IMR-90 (cell line): ENCODE data around the gene ANKRD13B. TPM values are rescaled to one million over a fixed set of nuclear protein-coding genes. Genes with fewer than 3 reads are reported as not detected.
A peak's percentile ranks its signal among the peaks of the same experiment; 100 is the strongest.

Experiments used
- ATAC-seq: fragments of 200-7000 bp; cut with Tn5 transposase; 2 replicates; pipeline ENCODE4 v1.9.1; 2020; ENCODE audit warnings: low read depth, mild to moderate bottlenecking, moderate library complexity
- BruUV-seq: library from RNA; stranded (reverse); fragments of 400-500 nt; replicated peaks from 2 replicates; lab custom pipeline; 2021; lab: Mats Ljungman, UMichigan
- CTCF ChIA-PET: fragments of 300-600 bp; formaldehyde crosslinking; extraction: SDS; loops from one replicate; lab custom pipeline; 2021; ENCODE audit warnings: antibody characterized with exemption; lab: Yijun Ruan, JAX
- POLR2A ChIA-PET: fragments of 300-600 bp; sonication (Branson Sonifier 250); formaldehyde crosslinking; loops from one replicate; lab custom pipeline; 2022; ENCODE audit warnings: antibody characterized with exemption; ENCODE audit not compliant: unreplicated experiment; lab: Charles Lee
- DNase-seq: peaks from one replicate; pipeline ENCODE4 v3.0.0; 2013
- H2AFZ ChIP-seq: replicated peaks from 2 replicates; pipeline ENCODE3; 2013; ENCODE audit warnings: low read length, mild to moderate bottlenecking; ENCODE audit not compliant: poor library complexity
- H2AK5ac ChIP-seq: 2 replicates; pipeline ENCODE4 v1.6.1; 2013; ENCODE audit warnings: low read depth, low read length, inconsistent platforms
- H2AK9ac ChIP-seq: replicated peaks from 2 replicates; pipeline ENCODE3; 2013; ENCODE audit warnings: mild to moderate bottlenecking, low read depth, low read length, moderate library complexity; ENCODE audit not compliant: poor library complexity
- H2BK120ac ChIP-seq: 2 replicates; pipeline ENCODE4 v1.6.1; 2013; ENCODE audit warnings: low read depth, low read length, inconsistent platforms
- H2BK15ac ChIP-seq: 3 replicates; pipeline ENCODE4 v1.6.1; 2013; ENCODE audit warnings: low read depth, low read length, inconsistent platforms
- H2BK20ac ChIP-seq: 2 replicates; pipeline ENCODE4 v1.6.1; 2013; ENCODE audit warnings: low read depth, mild to moderate bottlenecking, inconsistent platforms, low read length, moderate library complexity
- H2BK5ac ChIP-seq: 2 replicates; pipeline ENCODE4 v1.6.1; 2013; ENCODE audit warnings: mild to moderate bottlenecking, low read depth, low read length, inconsistent platforms; ENCODE audit not compliant: poor library complexity, severe bottlenecking
- H3K14ac ChIP-seq: replicated peaks from 2 replicates; pipeline ENCODE4 v1.6.1; 2013; ENCODE audit warnings: low read depth, low read length, inconsistent platforms
- H3K18ac ChIP-seq: 2 replicates; pipeline ENCODE4 v1.6.1; 2013; ENCODE audit warnings: low read depth, low read length, control low read depth
- H3K23ac ChIP-seq: 2 replicates; pipeline ENCODE4 v1.6.1; 2013; ENCODE audit warnings: low read depth, low read length, inconsistent platforms
- H3K27ac ChIP-seq: 2 replicates; pipeline ENCODE4 v1.5.1; 2013; ENCODE audit warnings: mild to moderate bottlenecking, control low read depth, low read length; ENCODE audit not compliant: insufficient read depth
- H3K27me3 ChIP-seq: 2 replicates; pipeline ENCODE4 v1.6.1; 2013; ENCODE audit warnings: low read length; ENCODE audit not compliant: control insufficient read depth, insufficient read depth
- H3K36me3 ChIP-seq: 2 replicates; pipeline ENCODE4 v1.6.1; 2013; ENCODE audit warnings: low read length, mixed read lengths; ENCODE audit not compliant: control insufficient read depth, insufficient read depth
- H3K4ac ChIP-seq: 2 replicates; pipeline ENCODE4 v1.6.1; 2013; ENCODE audit warnings: low read depth, low read length, inconsistent platforms
- H3K4me1 ChIP-seq: 2 replicates; pipeline ENCODE4 v1.6.1; 2013; ENCODE audit warnings: low read length, mixed read lengths; ENCODE audit not compliant: control insufficient read depth, insufficient read depth
- H3K4me2 ChIP-seq: 2 replicates; pipeline ENCODE4 v1.6.1; 2013; ENCODE audit warnings: low read depth, mild to moderate bottlenecking, control low read depth, low read length, moderate library complexity
- H3K4me3 ChIP-seq: 2 replicates; pipeline ENCODE4 v1.5.1; 2013; ENCODE audit warnings: low read depth, mild to moderate bottlenecking, control low read depth, low read length, moderate library complexity; ENCODE audit not compliant: insufficient read depth
- H3K56ac ChIP-seq: 2 replicates; pipeline ENCODE4 v1.6.1; 2013; ENCODE audit warnings: low read length, inconsistent platforms; ENCODE audit not compliant: insufficient read depth; ENCODE audit errors: extremely low read depth
- H3K79me1 ChIP-seq, 2 experiments: 2 replicates each; pipeline ENCODE4 v1.6.1; 2013; ENCODE audit warnings: low read length in 2 of 2, inconsistent platforms in 1 of 2, low read depth in 1 of 2
- H3K9ac ChIP-seq: 2 replicates; pipeline ENCODE4 v1.6.1; 2013; ENCODE audit warnings: low read depth, low read length, control low read depth
- H3K9me1 ChIP-seq: 2 replicates; pipeline ENCODE4 v1.6.1; 2013; ENCODE audit warnings: low read length, inconsistent platforms; ENCODE audit not compliant: insufficient read depth
- H3K9me3 ChIP-seq: 2 replicates; pipeline ENCODE4 v1.6.1; 2013; ENCODE audit warnings: low read length; ENCODE audit not compliant: control insufficient read depth, insufficient read depth
- H4K20me1 ChIP-seq: 2 replicates; pipeline ENCODE4 v1.6.1; 2013; ENCODE audit warnings: low read length, inconsistent platforms; ENCODE audit not compliant: insufficient read depth
- H4K5ac ChIP-seq: 2 replicates; pipeline ENCODE4 v1.6.1; 2013; ENCODE audit warnings: mild to moderate bottlenecking, low read depth, low read length, control low read depth
- H4K8ac ChIP-seq, 2 experiments: 2 replicates each; pipeline ENCODE4 v1.6.1; 2013; ENCODE audit warnings: low read depth in 2 of 2, low read length in 2 of 2, control low read depth in 1 of 2, inconsistent platforms in 1 of 2
- H4K91ac ChIP-seq: 2 replicates; pipeline ENCODE4 v1.6.1; 2013; ENCODE audit warnings: low read depth, low read length, inconsistent platforms; ENCODE audit not compliant: insufficient read depth
- BHLHE40 ChIP-seq: fragments of 150-350 bp; IDR thresholded peaks from 2 replicates; pipeline ENCODE4 v1.6.1; 2016; ENCODE audit warnings: mild to moderate bottlenecking, low read depth, low read length
- CHD1 ChIP-seq: IDR thresholded peaks from 2 replicates; pipeline ENCODE4 v1.6.1; 2012; ENCODE audit warnings: low read depth, low read length, improper control_type of control experiment
- MAFK ChIP-seq: IDR thresholded peaks from 2 replicates; pipeline ENCODE4 v1.6.1; 2012; ENCODE audit warnings: low read depth, low read length, improper control_type of control experiment
- MAZ ChIP-seq: IDR thresholded peaks from 2 replicates; pipeline ENCODE4 v1.6.1; 2012; ENCODE audit warnings: low read depth, mild to moderate bottlenecking, low read length, improper control_type of control experiment, moderate library complexity, borderline replicate concordance
- MXI1 ChIP-seq: IDR thresholded peaks from 2 replicates; pipeline ENCODE4 v1.6.1; 2012; ENCODE audit warnings: low read depth, mild to moderate bottlenecking, low read length, moderate library complexity, borderline replicate concordance
- NFE2L2 ChIP-seq: fragments of 150-350 bp; IDR thresholded peaks from 2 replicates; pipeline ENCODE4 v1.6.1; 2016; ENCODE audit warnings: low read depth, mild to moderate bottlenecking, low read length
- RAD21 ChIP-seq: IDR thresholded peaks from 2 replicates; pipeline ENCODE4 v1.6.1; 2012; ENCODE audit warnings: low read length, improper control_type of control experiment
- RCOR1 ChIP-seq: IDR thresholded peaks from 2 replicates; pipeline ENCODE4 v1.6.1; 2012; ENCODE audit warnings: mild to moderate bottlenecking, low read length, improper control_type of control experiment; ENCODE audit not compliant: insufficient replicate concordance
- RFX5 ChIP-seq: IDR thresholded peaks from 2 replicates; pipeline ENCODE4 v1.8.0; 2012; ENCODE audit warnings: low read depth, mild to moderate bottlenecking, low read length, moderate library complexity
- SMC3 ChIP-seq: fragments of 150-350 bp; IDR thresholded peaks from 2 replicates; pipeline ENCODE4 v1.6.1; 2016; ENCODE audit warnings: low read depth, mild to moderate bottlenecking, antibody characterized with exemption, low read length, moderate library complexity
- USF2 ChIP-seq: fragments of 150-350 bp; IDR thresholded peaks from 2 replicates; pipeline ENCODE4 v1.6.1; 2017; ENCODE audit warnings: mild to moderate bottlenecking, antibody characterized with exemption, low read length, low read depth
- WGBS, 2 experiments: methylation state at CpG; one replicate each; pipeline versions ENCODE4 v1.1.5 to v1.1.7; 2013; ENCODE audit warnings: missing lambda C conversion rate in 2 of 2; ENCODE audit not compliant: insufficient read length in 1 of 2; ENCODE audit errors: extremely low coverage in 2 of 2; 5-methylcytosine and 5-hydroxymethylcytosine counted together
- dilution Hi-C: fragments of 300-500 bp; cut with HindIII; formaldehyde crosslinking; loops from one replicate; pipeline ENCODE4 v1.14.3; 2018; ENCODE audit warnings: low sequenced_read_pairs; ENCODE audit not compliant: unreplicated experiment
- in situ Hi-C: fragments of 300-500 bp; cut with MboI; formaldehyde crosslinking; loops from 3 replicates; pipeline ENCODE4 v1.14.3; 2019; ENCODE audit warnings: low sequenced_read_pairs, inconsistent platforms, mixed read lengths
- intact Hi-C: fragments of 100-400 bp; cut with micrococcal nuclease; formaldehyde crosslinking; loops from 2 replicates; pipeline ENCODE4 v1.10.0; 2022
- polyA plus RNA-seq, 3 experiments: library from polyadenylated mRNA; depleted of rRNA; stranded (reverse); fragments of >200 nt; gene quantifications; 2 replicates each; pipeline ENCODE4 v1.2.3, GENCODE V29; 2012; ENCODE audit warnings: low replicate concordance in 1 of 3
- total RNA-seq: library from RNA; depleted of rRNA; stranded (reverse); fragments of >200 nt; gene quantifications from 2 replicates; pipeline ENCODE4 v1.2.3, GENCODE V29; 2012

ANKRD13B gene
- total and polyA plus RNA-seq, 2 of the 4 experiments (the other 2 are of a cell fraction): 0.90 to 4.0 TPM

- peak overlapping the region; percentile 72 for H3K23ac ChIP-seq
- no peak overlapping the region for H2BK120ac ChIP-seq
- no peak overlapping the region for H3K56ac ChIP-seq
- TF ChIP-seq MXI1: no peak
- no peak for TF ChIP-seq CHD1
- TF ChIP-seq SMC3: no peak
- no peak for TF ChIP-seq BHLHE40
- no peak for TF ChIP-seq RCOR1
- no peak for TF ChIP-seq RAD21
- TF ChIP-seq USF2: no peak
- no peak for TF ChIP-seq NFE2L2
- TF ChIP-seq MAFK: no peak
- TF ChIP-seq RFX5: no peak
- no peak for TF ChIP-seq MAZ
- no peak overlapping the region for H4K8ac ChIP-seq
- no peak overlapping the region for H4K5ac ChIP-seq
- intact Hi-C loops: no loop called here
- WGBS, 2 experiments: 100% methylated on average over 1 of the region's 9 CpGs; no CpG with 5 or more reads in 1 of the 2 experiments
- peaks cover 41% of the 10 kb centered on the region for H3K4me1 ChIP-seq
- no peak overlapping the region for H2BK15ac ChIP-seq
- H4K91ac ChIP-seq: no peak overlapping the region
- no peak overlapping the region for H3K4me3 ChIP-seq
- peak overlapping the region; percentile 20; the same call in 1 of the 2 replicates for H3K4me2 ChIP-seq
- peak overlapping the region; percentile 33 for H2AK9ac ChIP-seq
- H2AK5ac ChIP-seq: peak overlapping the region; percentile 17; the same call in 1 of the 2 replicates
- BruUV-seq: no TSS peak
- H2BK5ac ChIP-seq: no peak overlapping the region
- H3K18ac ChIP-seq: no peak overlapping the region
- DNase-seq (no peak), ATAC-seq (no peak)
- no peak overlapping the region for H3K9ac ChIP-seq
- H3K79me1 ChIP-seq: peaks cover 38 to 75% of the 10 kb centered on the region in 2 experiments
- no peak overlapping the region for H2BK20ac ChIP-seq
- H3K9me3 ChIP-seq: no peaks in the 10 kb centered on the region
- H3K27ac ChIP-seq: no peak overlapping the region
- H3K9me1 ChIP-seq: peaks cover 26% of the 10 kb centered on the region
- CTCF ChIA-PET: no interaction called here
- no peak overlapping the region for H2AFZ ChIP-seq
- H3K4ac ChIP-seq: peak overlapping the region; percentile 51; the same call in 1 of the 2 replicates
- POLR2A ChIA-PET: interaction anchor here (0.6 kb wide), 1 partner anchor 13 kb away, joined by 3 read pairs; no protein-coding TSS in a partner anchor
- peak overlapping the region; percentile 8; the same call in 1 of the 2 replicates for H3K14ac ChIP-seq
- in situ Hi-C loops: no loop called here
- H4K20me1 ChIP-seq: peaks cover 58% of the 10 kb centered on the region
- dilution Hi-C loops: no loop called here
- peaks cover 16% of the 10 kb centered on the region for H3K36me3 ChIP-seq
- H3K27me3 ChIP-seq: no peaks in the 10 kb centered on the region
These were observed 6.1 kb upstream of the ANKRD13B start for GRCh38 chr17:29586676-29587469.
